Cardiac fibroblast (primary cell): Measurements from ENCODE around the gene ZFYVE19.

Experiments
- DNase-seq, 2 donors: peaks; one replicate each; pipeline versions ENCODE4 v3.0.0 to v3.0.0-alpha.2; 2010; ENCODE audit warnings: low read depth in 2 of 2
- H3K4me3 ChIP-seq, 2 donors: replicated peaks in 1 of 2; 1 replicate in 1 of 2; 2 replicates in 1 of 2; pipeline ENCODE4 v1.5.1; 2011; ENCODE audit warnings: low read depth in 2 of 2, low read length in 2 of 2, mild to moderate bottlenecking in 2 of 2, moderate library complexity in 1 of 2
- TF ChIP-seq, protein P1 (sequence below): IDR thresholded peaks from one replicate; pipeline ENCODE4 v1.5.1; 2011; ENCODE audit warnings: low read depth, mild to moderate bottlenecking, low read length, inconsistent platforms

ZFYVE19 gene

DNA sequence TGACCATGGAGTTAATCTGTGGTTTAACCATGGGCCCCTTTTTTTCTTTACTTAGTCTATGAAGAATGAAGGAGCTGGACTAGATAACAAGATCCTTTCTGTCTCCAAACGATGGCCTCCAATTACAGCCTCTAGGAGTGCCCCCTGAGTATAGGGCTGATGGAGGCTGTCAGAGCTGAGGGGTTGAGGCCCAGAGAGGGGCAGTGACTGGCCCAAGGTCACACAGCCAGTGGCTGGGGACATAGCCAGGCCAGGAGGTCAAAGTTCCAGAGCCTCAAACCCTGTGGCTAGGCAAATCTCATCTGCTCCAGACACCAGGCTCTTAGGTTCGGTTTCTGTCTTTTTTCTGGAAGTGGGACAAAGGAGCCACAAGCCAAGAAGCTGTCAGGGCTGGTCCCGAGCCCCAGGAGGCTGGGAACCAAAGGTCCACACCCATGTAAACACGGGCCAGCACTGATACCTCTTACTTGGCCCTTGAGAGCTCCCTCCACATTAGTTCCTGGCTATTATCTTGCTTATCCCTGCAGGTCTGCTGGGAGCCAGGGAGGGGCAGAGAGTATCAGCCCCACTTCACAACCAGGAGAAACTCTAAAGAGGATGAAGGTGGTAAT lies 56.9 kb downstream of the ZFYVE19 start:
- TF ChIP-seq, protein P1, sequence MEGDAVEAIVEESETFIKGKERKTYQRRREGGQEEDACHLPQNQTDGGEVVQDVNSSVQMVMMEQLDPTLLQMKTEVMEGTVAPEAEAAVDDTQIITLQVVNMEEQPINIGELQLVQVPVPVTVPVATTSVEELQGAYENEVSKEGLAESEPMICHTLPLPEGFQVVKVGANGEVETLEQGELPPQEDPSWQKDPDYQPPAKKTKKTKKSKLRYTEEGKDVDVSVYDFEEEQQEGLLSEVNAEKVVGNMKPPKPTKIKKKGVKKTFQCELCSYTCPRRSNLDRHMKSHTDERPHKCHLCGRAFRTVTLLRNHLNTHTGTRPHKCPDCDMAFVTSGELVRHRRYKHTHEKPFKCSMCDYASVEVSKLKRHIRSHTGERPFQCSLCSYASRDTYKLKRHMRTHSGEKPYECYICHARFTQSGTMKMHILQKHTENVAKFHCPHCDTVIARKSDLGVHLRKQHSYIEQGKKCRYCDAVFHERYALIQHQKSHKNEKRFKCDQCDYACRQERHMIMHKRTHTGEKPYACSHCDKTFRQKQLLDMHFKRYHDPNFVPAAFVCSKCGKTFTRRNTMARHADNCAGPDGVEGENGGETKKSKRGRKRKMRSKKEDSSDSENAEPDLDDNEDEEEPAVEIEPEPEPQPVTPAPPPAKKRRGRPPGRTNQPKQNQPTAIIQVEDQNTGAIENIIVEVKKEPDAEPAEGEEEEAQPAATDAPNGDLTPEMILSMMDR: no peak
- peak in 1 of 2 donors; percentile 15 for DNase-seq

More for the DNA sequence above, 56.9 kb downstream of the ZFYVE19 start:
- H3K4me3 ChIP-seq: no peak overlapping the region
